ES-I3 (cell line): ENCODE data around the gene IRF1.

Experiments used
- H3K36me3 ChIP-seq: 2 replicates; pipeline ENCODE4 v1.6.1; 2013; ENCODE audit warnings: mild to moderate bottlenecking, low read length, control low read depth, moderate library complexity; ENCODE audit not compliant: insufficient read depth
- H3K4me1 ChIP-seq: 2 replicates; pipeline ENCODE4 v1.6.1; 2013; ENCODE audit warnings: mild to moderate bottlenecking, control low read depth, low read length; ENCODE audit not compliant: insufficient read depth
- H3K9ac ChIP-seq: 2 replicates; pipeline ENCODE4 v1.6.1; 2013; ENCODE audit warnings: low read depth, mild to moderate bottlenecking, low read length, moderate library complexity
- H3K9me3 ChIP-seq: 2 replicates; pipeline ENCODE4 v1.6.1; 2013; ENCODE audit warnings: mild to moderate bottlenecking, low read length, moderate library complexity; ENCODE audit not compliant: control insufficient read depth, insufficient read depth

The IRF1 gene

DNA sequence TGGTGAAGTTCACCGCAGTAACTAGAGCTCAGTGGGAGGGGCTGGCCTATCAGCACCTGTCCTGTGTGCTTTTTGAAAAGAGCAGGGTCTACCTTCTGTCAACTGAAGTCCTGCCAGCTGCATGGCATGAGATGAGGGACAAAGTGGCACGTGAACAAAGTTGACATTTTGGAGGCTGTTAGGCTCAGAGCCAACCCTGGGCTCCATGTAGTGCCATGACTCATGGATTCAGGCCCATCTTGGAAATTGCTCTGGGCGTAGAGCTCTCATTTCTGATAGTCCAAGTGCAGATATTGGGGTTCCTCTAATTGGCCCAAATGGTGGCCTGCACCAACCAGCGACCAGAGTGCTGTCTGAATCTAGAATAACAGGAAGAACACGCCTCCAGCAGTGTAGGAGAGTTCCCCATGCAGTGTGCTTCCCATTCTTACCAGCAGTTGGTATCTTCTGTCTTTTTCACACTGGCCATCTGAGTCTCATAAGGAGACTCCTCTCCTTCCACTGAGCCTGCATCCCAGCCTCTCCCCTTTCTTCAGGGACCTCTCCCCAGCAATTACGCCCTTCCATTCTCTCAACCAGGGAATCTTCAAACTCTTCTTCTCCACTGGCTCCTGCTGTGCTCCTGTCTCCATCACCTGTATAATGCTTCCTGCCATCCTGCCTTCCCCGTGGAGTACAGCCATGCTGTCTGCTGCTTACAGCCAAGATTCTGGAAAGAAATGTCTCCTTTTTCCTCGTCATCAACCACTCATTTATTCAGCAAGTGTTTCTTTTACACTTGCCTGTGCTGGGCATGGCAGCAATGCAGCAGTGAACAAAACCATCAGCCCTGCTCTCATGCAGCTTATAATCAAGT lies 30.4 kb downstream of the IRF1 start:
- H3K9ac ChIP-seq: no peak overlapping the region
- peaks cover 34% of the 10 kb centered on the region for H3K4me1 ChIP-seq
- no peaks in the 10 kb centered on the region for H3K9me3 ChIP-seq
- no peaks in the 10 kb centered on the region for H3K36me3 ChIP-seq

DNA sequence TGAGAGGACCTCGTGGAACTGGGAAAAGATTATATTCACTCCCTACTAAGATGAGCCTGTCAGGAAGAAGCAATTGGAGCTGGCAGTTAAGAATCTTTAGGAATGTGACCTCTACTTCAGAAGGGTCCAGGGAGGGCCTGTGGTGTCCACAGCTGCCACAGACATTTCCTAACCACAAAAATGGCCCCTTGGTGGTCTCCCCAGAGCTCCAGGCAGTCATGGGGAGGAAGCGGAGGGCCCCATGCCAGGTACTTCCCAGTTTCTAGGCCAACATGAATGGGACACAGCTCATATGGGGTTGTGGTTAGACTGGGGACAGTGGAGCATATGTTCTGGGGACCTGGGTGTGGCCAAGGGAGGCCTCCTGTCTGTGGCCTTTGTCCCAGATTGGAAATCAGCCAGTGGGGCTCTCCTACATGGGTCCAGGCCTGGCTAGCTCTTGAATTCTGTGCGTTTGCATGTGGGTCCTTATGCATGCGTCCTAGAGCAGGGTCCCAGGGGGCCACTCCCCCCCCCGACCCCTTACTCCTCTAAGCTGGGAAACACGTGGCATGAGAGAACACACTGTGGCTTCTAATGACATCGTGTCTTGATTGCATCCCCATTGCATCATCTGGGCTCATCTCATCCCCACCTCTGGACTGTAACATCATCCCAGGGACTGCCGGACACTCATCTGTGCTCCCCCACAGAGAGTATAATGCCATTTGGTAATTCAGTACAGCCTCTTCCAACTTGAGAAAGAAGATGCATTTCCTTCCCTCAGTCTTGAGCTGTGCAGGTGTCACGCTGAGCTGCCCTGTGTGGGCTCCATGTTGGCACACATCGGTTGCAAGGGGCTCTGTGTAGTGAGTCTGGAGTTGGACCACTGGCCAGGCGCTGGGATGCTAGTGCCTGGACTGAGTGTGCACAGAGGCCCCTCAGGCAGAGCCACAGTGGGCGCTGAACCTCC lies 31.3 kb downstream of the IRF1 start:
- Histone ChIP-seq H3K36me3 (no peaks in the 10 kb centered on the region), H3K9me3 (no peaks in the 10 kb centered on the region), H3K4me1 (peaks cover 25% of the 10 kb centered on the region), H3K9ac (no peak overlapping the region)

DNA sequence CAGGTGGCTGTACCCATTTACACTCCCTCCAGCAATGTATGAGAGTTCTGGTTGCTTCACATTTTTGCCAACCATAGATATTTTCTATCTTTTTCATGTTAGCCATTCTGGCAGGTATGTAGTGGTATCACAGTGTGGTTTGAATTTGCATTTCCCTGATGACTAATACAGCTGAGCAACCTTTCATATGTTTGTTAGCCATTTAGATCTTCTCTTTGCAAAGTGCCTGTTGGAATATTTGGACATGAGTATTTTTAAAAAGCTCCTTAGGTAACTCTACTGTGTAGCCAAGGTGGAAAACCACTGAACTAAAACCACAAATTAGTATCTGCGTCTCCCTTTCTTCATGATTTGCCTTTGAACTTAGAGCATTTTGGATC lies 31.9 kb downstream of the IRF1 start:
- H3K4me1 ChIP-seq: peaks cover 19% of the 10 kb centered on the region
- no peak overlapping the region for H3K9ac ChIP-seq
- H3K9me3 ChIP-seq: no peaks in the 10 kb centered on the region
- no peaks in the 10 kb centered on the region for H3K36me3 ChIP-seq

DNA sequence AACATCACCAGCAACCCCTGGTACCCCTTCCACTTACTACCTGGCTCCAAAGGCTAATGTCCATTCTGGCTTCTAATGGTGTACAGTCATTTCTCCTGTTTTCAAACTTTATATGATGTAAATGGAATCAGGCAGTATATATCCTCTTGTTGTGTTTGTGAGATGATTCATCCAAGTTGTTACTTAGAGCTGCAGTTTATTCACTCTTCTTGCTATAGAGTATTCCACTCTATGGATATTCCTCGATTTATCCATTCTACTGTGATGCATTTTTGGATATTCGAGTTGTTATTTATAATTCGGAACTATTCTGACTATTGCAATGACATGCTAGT lies 32.4 kb downstream of the IRF1 start:
- no peak overlapping the region for H3K9ac ChIP-seq
- peaks cover 19% of the 10 kb centered on the region for H3K4me1 ChIP-seq
- H3K36me3 ChIP-seq: no peaks in the 10 kb centered on the region
- H3K9me3 ChIP-seq: no peaks in the 10 kb centered on the region

DNA sequence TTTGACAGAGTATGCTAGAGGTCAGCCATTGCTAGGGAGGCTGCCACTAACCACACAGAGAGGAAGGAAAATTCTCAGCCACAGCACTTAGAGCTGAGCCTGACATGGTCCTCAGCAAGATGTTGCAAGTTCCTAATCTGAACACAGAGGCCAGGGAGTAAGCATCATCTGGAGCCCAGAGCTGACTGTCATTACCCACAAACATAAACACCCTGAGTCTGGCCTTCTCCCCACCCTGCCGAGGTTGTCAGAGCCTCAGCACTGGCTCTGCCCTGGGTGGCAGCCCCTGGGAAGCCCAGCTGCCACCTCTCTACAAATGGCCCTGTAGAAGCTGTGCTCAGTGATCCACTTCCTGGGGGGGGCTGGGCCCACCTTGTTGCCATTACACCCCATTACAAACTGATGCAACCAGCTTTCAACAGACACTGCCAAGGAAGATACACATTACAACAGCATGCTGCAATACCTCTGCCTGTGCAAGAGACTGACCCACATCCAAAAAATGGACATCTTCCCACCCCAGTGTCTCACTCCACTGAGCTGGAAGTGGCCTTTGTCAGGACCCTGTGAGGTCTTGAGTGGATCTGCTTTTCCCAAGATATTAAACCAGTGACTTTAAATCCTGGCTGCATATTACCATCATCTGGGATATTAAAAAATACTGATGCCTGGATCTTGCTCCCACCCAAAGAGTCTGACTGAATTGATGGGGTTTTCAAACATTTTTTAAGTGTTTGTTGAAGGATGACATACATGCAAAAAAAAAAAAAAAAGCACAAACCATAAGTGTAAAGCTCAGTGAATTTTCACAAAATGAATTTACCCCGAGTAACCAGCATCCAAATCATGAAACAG lies 33.0 kb downstream of the IRF1 start:
- Histone ChIP-seq H3K9me3 (no peaks in the 10 kb centered on the region), H3K4me1 (peaks cover 19% of the 10 kb centered on the region), H3K36me3 (no peaks in the 10 kb centered on the region), H3K9ac (no peak overlapping the region)

DNA sequence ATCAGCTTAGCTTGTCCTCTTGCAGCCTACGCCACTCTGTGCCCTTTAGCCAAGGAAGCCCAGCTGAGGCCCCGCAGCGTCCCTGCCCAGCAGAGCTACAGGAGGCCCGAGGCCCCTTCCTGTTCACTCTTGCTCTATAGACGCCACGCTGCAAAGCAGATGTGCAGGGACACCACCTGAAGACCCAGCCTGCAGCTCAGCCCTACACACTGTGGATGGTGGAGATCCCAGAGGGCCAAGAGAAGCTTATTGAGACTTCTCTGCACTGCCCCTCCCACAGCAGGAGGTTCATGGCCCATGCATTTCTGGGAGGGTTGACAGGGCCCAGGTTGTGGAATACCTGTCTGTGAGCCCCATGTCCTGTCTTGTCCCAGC lies 33.6 kb downstream of the IRF1 start:
- no peak overlapping the region for H3K9ac ChIP-seq
- no peaks in the 10 kb centered on the region for H3K9me3 ChIP-seq
- H3K4me1 ChIP-seq: peaks cover 19% of the 10 kb centered on the region

DNA sequence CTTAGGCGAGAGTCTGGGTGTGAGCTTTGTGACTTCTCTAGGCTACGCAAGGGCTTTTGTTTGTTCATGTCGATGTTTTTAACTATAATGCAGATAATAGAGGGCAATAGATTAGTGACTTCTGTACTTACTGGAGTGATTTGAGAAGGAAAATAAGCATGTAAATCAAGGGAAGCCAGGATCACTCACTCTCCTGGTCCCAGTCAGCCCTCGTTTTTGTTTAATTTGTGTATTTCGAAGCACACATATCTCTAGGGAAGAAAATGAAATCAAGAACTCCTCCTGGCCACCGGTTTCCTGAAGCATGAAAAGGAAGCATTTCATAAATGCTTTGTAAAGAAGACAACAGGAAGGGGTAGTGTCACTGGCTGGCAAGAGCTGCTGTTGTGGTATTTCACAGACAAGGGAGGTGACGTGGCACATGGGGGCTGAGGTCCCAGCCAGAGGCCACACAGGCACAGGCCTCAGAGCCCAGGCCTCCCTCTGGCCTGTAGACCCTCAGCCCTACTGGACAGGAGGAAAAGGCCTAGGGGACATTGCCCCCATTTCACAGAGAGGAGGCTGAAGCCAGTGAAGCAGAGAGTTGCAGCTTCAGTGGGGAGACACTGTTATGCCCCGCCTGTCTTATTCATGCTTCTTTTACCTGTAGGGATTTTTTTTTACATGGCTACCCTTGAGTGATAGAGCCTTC lies 34.1 kb downstream of the IRF1 start:
- Histone ChIP-seq H3K36me3 (no peaks in the 10 kb centered on the region), H3K9me3 (no peaks in the 10 kb centered on the region), H3K9ac (no peak overlapping the region), H3K4me1 (peaks cover 19% of the 10 kb centered on the region)

More for the DNA sequence above, 33.6 kb downstream of the IRF1 start:
- H3K36me3 ChIP-seq: no peaks in the 10 kb centered on the region

DNA sequence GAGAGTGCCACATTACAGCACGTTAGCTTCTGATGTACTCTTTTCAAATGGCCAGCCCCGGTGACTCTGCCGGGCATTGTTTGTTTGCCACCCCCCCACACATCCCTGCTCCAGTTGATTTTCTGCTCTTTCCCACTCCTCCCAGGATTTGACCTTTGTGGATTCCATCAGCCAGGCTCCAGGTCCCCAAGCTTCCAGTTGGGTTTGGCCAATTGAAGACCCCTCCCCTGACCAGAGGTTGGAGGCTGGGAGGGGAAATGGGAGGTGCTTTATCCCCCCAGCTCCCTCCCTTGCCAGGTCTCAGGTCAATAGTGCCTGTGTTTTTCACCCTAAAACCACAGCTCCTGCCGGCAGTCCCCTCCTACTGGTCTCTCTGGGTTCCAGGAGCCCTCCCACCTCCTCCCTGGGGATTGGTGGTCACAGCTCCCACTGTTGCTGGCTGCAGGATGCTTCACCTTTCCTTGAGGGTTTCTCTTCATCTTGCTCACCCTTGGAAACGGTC lies 34.9 kb downstream of the IRF1 start:
- Histone ChIP-seq H3K9ac (no peak overlapping the region), H3K9me3 (no peaks in the 10 kb centered on the region), H3K4me1 (peaks cover 23% of the 10 kb centered on the region), H3K36me3 (no peaks in the 10 kb centered on the region)

DNA sequence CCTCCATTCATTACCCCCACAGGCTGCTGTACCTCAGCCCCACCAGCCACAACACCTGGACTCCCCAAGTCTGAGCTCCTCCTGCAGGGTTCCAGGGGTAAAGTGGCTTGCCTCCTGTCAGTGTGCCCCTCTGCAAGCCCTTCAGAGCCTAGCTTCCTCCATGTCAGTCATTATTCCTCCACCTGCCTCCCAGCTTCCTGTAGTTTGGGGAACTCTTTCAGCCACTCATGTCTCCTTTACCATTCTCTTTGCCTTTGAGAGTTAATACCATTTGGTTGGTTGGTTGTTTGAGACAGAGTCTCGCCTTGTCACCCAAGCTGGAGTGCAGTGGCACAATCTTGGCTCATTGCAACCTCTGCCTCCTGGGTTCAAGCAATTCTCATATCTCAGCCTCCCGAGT lies 36.2 kb downstream of the IRF1 start:
- Histone ChIP-seq H3K36me3 (no peaks in the 10 kb centered on the region), H3K4me1 (peaks cover 23% of the 10 kb centered on the region), H3K9ac (no peak overlapping the region), H3K9me3 (no peaks in the 10 kb centered on the region)

DNA sequence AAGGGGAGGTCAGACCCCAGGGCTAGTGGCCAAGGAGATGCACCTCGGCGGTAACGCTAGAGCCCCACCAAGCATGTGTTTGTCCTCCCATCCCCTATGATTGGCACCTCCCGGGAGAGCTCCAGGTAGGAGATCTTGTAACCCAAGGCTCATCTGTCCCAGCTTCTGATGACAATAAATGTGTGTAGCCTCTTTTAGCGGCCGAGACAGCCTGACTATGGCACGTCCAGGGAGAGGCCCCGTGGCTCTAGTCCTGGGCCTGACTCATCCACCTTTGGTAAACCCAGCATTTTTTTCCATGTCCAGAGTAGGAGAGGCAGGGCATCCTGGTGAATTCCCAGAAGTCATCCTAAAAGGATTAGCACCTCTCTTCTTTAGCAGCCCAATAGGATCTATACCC lies 39.2 kb downstream of the IRF1 start:
- Histone ChIP-seq H3K4me1 (peaks cover 15% of the 10 kb centered on the region), H3K9ac (no peak overlapping the region), H3K36me3 (no peaks in the 10 kb centered on the region), H3K9me3 (no peaks in the 10 kb centered on the region)

DNA sequence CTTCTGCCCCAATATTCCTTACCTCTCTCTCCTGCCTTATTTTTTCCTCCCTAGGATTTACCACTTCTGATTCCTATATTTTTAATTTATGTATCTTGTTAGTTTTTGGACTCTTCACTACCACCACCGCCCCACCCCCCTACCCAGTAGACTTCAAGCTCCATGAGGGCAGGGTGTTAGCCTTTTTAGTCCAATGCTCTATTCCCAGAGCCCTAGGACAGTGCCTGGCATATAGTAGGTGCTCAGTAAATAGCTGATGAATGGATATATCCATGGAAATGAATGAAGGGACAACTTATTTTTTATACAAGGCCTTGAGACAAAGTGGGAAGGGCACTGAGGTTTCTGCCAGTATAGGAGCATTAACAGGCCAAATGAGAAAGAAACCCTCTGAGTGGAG lies 41.5 kb downstream of the IRF1 start:
- Histone ChIP-seq H3K4me1 (peaks cover 19% of the 10 kb centered on the region), H3K36me3 (no peaks in the 10 kb centered on the region), H3K9ac (no peak overlapping the region), H3K9me3 (no peaks in the 10 kb centered on the region)

DNA sequence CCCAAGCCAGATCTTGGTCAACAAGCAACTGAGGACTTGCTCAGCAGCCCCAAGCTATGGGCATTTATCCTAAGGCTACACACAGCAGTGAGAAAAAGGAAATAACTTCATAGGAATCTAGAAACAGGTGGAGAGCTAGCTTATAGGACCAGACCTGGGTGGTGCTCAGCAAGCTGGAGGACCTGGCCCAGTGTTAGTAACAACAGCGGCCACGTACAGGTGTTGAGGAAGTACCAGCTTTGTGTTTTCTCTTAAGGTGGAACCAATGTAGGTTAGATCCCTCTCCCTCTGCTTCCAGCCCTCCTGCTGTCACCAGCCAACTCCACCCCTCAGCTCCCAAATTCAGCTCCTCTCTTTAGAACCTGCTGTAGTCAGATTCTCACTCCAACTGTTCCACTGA lies 43.4 kb downstream of the IRF1 start:
- Histone ChIP-seq H3K9ac (no peak overlapping the region), H3K36me3 (no peaks in the 10 kb centered on the region), H3K9me3 (no peaks in the 10 kb centered on the region), H3K4me1 (peaks cover 19% of the 10 kb centered on the region)

DNA sequence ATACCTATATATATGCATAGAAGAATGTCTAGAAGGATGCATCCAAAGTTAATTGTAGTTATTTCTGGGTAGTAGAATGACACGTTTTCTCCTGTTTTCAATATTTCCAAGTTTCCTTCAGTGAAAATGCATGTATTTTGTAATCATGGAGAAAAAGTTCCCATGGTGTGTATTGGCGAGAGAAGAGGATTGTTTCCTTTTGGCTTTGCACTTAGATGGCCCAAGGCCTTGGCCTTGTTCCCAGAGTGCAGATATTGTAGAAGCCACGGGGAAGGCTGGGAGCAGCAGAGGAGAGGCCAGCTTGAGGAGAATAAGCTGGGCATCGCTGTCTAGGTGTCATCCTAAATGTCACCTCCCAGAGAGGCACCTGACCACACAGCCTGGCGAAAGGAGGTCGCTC lies 44.0 kb downstream of the IRF1 start:
- no peaks in the 10 kb centered on the region for H3K36me3 ChIP-seq
- peaks cover 19% of the 10 kb centered on the region for H3K4me1 ChIP-seq

DNA sequence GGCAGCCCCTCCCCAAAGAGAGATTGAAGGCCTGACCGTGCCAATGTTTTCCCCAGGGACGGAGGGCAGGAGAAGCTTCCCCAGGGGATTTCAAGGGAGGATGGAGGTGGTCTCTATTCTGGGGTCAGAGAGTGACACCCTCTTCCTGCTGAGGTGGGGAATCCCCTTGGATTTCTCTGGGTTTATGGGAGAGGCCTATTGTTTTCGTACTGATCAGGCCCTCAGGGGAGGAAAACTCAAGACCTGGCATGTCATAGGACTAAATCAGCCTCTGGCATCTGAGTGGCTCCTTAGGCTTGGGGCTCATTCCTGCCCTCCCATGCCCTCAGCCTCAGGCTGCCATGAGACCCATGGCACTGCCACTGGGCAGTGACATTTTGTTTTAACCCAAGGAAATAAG lies 44.6 kb downstream of the IRF1 start:
- Histone ChIP-seq H3K36me3 (no peaks in the 10 kb centered on the region), H3K9me3 (no peaks in the 10 kb centered on the region), H3K9ac (no peak overlapping the region), H3K4me1 (peaks cover 15% of the 10 kb centered on the region)

More for the DNA sequence above, 44.0 kb downstream of the IRF1 start:
- Histone ChIP-seq H3K9me3 (no peaks in the 10 kb centered on the region), H3K9ac (no peak overlapping the region)
